Stimulated activated CD4-positive, alpha-beta T cell treated with anti-CD3 and anti-CD28 coated beads, Interleukin-4, amount 100 ng/mL, for 24 hours (primary cell): ENCODE measurements around the gene PTPRB.
"Not testable (repeated sequence)": the region's sequence is repeated elsewhere in the genome, so short reads cannot be mapped to it uniquely, and the experiment has no call there.

ENCODE experiments used
- DNase-seq: peaks from one replicate; pipeline ENCODE4 v3.0.0-alpha.2; 2020

PTPRB gene

DNA sequence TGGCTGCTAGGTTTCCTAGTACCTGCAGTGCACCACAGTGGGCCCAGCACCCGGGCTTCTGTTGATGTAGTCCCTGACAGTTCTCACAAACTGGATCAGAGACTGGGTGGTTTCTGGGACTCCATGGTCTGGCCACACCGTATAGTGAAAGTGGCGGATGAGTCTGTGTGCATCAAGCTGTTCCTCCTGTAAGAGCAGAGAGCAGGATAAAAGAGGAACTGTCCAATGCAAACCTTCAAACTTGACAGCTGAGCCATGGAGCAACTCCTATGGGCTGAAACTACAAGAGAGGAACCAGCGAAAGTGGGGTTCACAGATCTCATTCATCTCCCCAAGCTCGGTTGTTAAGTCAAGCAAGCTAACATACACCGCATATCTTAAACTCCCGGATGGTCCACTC is 102.8 kb downstream of the PTPRB start:
- no peak for DNase-seq

DNA sequence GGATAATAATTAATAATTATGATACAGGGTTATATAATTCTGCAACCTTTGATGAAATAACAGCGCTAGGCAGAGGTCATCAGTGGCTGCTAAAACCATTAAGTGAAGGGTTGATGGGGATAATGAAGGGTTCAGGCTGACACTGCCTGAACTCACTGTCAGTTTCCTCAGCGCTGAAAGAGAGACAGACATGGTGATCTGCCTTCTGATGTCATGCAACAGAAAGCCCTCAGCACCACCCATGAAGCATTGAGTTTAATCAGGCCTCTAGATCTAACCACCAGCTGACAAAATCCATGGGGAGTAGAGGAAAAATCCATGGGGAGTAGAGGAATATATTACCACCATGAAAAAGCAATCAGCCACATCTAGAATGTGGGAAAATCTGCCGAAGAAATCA is 107.6 kb downstream of the PTPRB start:
- no peak for DNase-seq

DNA sequence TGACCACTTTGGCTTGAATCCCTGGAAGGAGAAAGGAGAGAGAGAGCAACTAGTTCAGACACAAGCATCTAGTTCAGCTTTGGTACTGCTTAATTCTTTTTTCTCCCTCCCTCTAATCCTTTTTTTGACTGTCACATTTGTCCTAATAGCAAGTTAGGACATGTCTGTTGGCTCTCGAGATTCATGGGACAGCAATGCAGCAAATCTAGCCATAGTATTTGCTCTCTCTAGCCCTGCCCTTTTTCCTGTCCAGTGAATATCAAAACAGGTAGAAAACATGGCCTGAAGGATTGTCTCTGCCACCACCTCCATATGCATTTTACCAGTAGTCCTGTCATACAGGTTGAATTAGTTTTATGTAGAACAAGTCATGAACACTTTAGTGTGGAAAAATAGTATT is 116.4 kb downstream of the PTPRB start:
- no peak for DNase-seq

DNA sequence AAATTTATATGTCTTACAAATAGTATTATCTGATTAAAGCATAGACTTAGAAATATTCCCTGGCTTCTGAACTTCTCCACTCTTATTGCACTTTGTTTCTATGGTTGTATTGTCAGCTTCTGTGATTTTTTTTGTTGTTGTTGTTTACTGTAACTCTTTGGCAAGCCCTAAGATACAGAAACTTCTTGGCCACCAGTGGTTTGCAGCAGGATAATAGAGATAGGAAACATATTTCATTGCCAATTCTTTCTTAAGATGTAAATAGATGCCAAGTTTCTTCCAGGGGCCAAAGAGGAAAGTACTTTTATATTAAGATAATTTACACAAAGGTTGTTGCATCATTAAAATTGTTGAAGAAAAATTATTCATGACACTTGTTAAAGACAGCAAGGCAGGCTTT is 123.8 kb downstream of the PTPRB start:
- no peak for DNase-seq

DNA sequence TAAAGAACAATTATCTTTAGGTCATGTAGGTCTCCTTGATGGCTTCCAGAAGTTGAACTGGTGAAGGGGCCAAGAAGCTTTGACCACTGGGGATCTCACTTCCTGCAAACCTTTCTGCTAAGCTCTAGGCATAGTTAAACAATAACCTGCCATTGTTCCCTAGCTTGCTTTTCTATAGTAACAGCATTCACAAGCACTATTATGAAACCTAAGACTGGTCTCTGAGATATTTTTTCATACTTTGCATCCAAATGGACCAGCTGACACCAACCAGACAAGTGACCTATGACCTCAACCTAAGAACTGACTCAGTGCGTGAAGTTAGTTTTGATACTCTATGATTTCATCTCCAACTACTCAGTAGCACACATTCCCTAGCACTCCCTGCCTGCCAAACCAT is 129.1 kb downstream of the PTPRB start:
- DNase-seq: no peak

DNA sequence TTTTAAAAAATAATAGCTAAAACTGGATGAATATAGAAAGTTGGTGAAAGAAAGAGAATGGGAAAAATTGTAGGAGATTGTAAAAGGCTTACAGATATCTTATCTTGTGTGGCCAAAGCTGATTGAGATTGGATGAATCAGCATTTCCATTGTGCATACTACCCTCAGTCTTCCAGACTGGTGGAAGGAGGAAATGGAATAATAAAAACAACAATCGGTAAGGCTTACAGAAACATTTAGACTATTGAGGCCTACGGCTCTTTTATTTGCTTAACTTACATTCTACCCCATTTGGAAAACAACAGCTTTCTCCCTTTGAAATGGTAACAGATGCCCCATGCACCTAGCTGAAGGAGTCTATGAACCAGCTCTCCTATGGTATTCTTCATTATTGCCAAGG is 129.8 kb downstream of the PTPRB start:
- no peak for DNase-seq

DNA sequence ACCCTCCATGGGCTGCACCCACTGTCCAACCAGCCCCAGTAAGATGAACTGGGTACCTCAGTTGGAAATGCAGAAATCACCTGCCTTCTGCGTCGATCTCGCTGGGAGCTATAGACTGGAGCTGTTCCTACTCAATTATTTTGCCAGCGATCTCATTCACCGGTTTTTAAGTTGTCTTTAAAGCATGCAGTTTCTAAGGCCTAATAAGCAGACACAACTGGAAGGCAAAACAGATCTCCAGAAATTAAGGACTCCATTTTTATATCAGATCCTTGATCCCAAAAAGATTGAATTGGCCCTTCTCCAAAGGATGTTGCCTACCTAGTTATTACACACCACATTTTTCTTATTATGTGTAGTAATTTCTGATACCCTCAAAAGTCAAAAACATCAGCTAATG is 139.7 kb downstream of the PTPRB start:
- DNase-seq: no peak

DNA sequence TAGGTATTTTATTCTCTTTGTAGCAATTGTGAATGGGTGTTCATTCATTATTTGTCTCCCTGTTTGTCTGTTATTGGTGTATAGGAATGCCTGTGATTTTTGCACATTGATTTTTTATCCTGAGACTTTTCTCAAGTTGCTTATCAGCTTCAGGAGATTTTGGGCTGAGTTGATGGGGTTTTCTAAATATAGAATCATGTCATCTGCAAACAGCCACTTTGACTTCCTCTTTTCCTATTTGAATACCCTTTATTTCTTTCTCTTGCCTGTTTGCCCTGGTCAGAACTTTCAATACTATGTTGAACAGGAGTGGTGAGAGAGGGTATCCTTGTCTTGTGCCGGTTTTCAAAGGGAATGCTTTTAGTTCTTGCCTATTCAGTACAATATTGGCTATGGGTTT is 144.3 kb downstream of the PTPRB start:
- not testable (repeated sequence) for DNase-seq

DNA sequence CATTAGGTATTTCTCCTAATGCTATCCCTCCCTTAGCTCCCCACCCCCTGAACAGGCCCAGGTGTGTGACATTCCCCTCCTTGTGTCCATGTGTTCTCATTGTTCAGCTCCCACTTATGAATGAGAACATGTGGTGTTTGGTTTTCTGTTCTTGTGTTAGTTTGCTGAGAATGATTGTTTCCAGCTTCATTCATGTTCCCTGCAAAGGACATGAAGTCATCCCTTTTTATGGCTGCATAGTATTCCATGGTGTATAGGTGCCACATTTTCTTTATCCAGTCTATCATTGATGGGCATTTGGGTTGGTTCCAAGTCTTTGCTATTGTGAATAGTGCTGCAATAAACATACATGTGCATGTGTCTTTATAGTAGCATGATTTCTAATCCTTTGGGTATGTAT is 146.3 kb downstream of the PTPRB start:
- DNase-seq: not testable (repeated sequence)

DNA sequence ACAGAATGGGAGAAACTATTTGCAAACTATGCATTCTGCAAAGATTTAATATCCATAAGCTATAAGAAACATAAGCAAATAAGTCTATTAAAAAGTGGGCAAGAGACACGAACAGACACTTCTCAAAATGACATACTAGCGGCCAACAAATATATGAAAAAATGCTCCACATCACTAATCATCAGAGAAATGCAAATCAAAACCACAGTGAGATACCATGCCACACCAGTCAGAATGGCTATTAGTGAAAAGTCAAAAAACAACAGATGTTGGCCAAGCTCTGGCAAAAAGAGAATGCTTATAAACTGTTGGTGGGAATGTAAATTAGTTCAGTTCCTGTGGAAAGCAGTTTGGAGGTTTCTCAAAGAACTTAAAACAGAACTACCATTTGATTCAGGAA is 149.8 kb downstream of the PTPRB start:
- DNase-seq: no peak

DNA sequence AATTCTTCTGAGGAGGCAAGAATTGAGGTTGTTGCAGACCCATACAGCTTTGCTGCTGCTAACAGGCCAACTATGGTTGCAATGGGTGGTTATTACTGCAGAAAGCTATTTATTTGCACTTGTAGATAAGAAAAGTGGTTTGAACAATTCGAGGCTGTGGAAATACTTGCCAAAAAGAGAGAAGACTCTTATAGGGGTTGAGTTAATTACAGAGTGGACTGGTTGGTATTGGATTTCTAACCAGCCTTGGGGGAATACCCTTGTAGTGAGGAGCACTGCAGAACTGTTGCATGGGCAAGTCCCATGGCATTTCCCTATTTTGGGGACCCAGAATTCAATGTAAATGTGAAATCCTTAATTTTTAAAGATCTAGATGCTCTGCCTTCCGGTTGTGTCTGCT is 150.6 kb downstream of the PTPRB start:
- no peak for DNase-seq

DNA sequence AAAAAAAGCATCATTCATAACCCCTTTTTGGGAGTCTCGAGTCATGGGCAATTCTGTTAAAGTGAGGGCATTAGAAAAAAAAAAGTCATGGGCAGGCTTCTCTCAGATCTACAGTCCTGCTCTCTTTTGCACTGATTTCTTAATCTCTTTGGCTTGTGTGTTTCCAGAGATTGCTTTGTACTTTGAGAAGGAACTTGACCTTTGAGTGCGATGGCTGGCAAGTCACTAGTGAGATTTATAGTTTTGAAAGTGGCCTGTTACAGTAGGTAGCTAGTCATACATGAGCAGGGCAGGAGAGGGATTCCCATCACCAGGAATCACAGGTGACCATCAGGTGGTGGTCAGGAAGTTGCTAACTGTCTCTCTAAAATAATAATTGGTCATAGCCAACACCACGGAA is 151.5 kb downstream of the PTPRB start:
- no peak for DNase-seq

DNA sequence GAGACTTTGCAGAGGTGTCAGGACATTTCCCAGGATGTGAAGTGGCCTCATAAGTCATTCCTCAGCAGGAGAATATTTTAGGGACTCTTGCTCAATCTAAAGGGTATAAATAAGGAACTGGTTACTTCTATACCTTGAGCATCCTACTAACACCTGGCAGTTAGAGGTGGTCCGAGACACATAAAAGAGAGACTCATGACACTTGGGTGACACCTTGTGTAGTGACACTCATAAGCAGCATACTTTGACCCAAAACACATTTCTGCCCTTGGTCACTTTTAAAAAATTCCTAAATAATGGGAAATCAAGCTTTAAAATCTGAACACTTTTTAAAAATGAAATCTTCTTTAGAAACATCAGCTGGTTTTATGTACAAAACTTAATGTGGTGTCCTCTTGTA is 152.8 kb downstream of the PTPRB start:
- no peak for DNase-seq

DNA sequence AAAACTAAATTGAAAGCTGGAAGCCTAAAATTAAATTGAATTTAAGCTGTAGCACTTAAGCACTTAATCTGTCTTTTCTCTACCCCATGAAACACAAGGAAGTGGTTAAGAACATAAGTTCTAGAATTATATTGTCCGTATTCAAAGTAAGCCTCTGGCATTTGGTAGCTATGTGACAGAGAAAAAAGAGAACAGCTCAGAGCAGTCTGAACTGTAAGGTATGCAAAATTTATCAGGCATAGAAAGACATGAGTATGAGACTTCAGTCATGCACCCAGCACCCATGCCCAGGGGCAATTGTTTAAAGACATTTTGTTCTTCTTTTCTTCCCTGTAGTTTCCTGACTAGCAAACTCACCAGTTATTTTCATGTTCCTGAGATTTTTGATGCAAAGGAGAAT is 154.5 kb downstream of the PTPRB start:
- DNase-seq: no peak

DNA sequence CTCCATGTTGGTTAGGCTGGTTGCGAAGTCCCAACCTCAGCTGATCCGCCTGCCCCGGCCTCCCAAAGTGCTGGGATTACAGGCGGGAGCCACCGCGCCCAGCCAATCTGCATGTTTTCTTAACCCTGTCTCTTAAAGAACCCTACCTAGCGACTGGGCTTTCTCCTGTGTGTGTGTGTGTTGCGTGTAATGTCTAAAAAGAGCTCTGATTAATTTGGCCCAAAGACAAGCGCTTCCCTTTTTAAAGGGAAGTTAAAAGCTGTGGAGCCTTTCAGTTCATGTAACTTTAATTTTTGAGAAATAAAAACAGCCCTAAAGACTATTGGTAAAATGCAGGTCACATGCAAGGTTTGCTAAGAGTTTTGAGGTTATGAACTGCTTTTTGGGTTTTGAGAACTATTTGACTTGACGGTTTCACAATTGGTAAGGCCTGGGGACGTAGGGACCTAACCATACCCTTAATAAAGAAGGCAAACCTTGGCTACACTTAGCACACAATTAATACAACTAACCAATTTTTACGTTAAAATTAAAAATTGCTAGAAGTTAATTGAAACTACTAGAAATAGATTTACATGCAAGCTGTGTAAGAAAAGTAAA is 167.9 kb downstream of the PTPRB start:
- no peak for DNase-seq

DNA sequence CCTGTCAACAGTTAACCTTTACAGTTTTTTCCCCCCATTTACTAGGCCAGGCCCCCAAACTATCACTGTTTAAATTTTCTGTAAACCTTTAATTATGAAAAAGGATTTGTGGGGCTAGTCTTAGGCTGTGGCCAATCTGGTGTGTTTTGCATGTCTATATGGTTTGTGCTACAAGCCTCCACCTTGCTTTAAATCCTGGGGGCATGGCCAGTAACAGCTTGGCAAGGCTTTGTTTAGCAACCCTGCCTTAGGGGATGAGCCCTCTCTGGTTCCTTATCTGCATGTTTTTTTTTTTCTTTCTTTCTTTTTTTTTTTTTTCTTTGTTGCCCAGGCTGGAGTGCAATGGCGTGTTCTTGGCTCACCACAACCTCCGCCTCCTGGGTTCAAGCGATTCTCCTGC is 168.5 kb downstream of the PTPRB start:
- DNase-seq: no peak

DNA sequence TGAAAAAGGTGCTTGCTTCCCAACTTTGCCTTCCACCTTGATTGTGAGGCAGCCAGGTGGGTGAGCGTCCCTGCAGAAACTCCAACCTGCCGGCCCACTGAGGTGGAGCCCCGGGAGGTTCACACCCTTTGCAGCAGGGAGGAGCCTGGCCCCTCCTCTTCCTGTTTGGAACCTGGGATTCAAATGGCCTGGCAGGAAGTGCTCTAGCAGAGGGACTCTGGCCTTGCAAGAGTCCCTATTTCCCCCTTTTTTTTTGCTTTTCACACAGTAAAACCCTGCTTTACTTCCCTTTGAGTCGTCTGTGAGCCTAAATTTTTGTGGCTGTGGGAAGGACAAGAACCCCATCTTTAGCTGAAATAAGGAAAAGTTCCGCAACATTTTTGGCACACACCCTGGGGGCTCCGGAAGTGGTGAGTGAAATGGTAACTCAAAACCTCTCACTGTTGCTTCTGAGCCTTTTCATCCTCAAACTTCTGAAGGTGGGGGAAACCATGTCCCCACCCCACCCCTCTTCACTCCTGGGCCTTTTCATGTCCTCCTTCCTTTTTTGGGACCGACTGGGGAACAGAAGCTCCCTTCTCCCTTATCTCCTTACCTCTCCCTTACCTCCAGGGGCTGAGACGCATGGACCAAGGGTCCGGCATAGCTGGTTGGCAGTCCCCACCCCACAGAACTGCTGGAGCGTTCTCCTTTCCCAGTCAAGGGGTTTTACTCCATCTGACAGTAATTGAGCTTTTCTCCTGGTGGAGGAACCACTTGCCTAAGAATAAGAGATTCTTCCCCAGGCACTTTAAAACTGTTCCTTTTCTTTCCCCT is 169.1 kb downstream of the PTPRB start:
- no peak for DNase-seq

DNA sequence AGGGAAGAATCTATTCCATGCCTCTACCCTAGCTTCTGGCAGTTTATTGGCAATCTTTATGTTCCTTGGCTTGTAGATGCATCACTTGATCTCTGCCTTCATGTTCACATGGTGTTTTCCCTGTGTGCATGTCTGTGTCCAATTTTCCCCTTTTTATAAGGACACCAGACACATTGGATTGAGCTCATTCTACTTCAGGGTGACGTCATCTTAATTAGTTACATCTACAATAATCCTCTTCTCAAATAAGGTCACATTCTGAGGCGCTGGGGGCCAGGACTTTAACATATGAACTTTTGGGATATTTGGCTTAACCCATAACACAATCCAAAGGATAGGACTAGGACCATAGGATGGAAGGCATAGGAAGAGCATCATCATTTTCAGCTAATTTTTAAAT is 169.8 kb downstream of the PTPRB start:
- no peak for DNase-seq

DNA sequence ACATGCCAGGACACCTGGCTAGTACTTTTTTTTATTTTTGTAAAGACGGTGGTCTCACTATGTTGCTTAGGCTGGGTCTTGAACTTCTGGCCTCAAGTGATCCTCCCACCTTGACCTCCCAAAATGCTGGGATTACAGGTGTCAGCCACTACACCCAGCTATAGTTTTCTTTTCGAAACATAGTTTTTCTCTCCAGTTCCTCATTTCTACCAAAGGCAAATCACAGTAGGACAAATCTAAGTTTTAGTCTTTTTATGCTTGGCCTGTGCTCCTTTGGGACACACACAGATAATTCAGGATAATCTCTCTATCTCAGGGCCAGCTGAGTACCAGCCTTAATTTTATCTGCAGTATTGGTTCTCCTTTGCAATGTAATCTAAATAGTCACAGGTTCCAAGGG is 170.5 kb downstream of the PTPRB start:
- no peak for DNase-seq
